Measurements from ENCODE around the gene ERC2.

ERC2 gene

DNA sequence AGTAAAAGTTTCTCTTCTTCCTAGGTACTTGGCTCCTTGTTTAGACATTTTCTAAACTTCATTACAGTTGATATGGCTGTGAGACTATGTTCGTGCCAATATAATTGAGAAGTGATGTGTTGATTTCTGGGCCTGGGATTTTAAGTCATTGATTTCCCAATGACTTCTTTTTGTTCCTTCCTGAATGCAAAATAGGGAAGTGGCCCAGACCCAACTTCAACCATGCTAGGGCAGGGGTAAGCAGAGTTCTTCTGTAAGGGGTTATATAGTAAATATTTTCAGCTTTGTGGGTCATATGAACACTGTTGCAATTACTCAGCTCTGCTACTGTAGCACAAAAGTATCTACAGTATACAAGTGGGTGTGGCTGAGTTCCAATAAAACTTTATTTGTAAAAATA, 661.1 kb downstream of the ERC2 start:
- TF ChIP-seq TAF1 (IDR thresholded peaks at IDR 0.05; ENCODE audit: borderline replicate concordance, low read depth, low read length) = no peak
- TF ChIP-seq POLR2A (IDR thresholded peaks at IDR 0.05; ENCODE audit: low read depth, low read length) = no peak
- no peak for TF ChIP-seq POLR2AphosphoS5 (IDR thresholded peaks at IDR 0.05; ENCODE audit: low read depth, low read length)
- DNase-seq (ENCODE audit: insufficient read length) (no peak), FAIRE-seq (no peak)

DNA sequence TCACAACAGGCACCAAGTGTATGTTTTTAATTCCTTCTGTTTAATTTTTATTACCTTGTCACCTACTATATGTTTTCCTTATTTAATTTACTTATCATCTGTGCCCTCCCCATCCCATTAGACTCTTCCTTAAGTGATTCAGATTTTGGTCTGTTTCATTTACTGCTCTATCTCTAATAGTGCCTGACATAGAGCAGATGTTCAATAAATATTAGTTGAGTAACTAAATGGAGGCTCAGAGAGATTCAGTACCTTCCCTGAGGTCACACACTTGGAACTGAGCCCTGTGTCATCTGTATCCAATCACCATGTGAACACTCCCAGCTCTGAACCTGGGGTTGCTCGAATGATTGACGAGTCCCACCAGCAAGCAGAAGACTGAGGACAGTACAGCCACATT, 663.1 kb downstream of the ERC2 start:
- TF ChIP-seq POLR2A (IDR thresholded peaks at IDR 0.05; ENCODE audit: low read depth, low read length) = no peak
- no peak for TF ChIP-seq POLR2AphosphoS5 (IDR thresholded peaks at IDR 0.05; ENCODE audit: low read depth, low read length)
- FAIRE-seq (no peak), DNase-seq (ENCODE audit: insufficient read length) (no peak)

DNA sequence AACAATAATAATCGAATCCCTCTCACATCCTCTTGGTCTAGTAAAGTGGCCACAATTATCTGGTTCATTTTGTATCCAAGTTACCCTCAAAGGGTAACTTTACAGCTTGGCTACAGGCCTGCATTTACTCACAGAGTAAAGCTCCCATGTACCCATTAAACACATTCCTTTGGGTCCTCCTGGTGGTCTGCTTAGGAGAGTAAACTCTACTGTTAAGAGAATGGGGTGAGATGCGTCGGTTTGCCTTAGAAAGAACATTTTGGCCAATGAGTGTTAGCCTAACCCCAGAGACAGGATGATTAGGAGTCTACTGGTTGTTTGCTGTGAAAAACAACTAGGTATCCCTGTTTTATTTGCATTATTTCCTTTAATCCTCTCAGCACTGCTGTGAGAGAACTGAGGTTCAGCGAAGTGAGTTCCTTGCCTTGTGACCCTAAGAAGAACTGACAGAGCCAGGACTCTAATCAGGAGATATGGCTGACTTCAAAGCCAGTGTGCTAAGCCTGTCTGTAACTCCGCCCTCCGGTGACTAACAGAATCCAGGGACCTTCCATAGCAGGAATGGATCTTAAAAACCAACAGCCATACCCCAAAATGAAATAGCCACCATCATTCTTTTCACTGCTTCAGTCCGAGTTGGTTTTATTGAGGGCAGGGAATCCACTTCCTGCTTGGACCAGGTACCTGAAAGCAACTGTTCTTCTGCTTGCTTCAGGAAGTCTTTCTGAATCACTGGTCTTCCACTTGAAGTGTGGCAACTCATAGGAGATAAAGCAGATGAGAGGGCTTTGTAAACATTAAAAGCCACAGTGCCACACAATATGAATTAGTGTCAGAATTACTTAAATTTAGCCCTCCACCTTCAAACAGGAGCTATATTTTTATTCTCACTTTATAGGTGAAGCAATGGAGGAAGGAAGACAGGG, 663.8 kb downstream of the ERC2 start:
- DNase-seq (ENCODE audit: insufficient read length) (no peak), FAIRE-seq (no peak)
- no peak for TF ChIP-seq TAF1 (IDR thresholded peaks at IDR 0.05; ENCODE audit: borderline replicate concordance, low read depth, low read length)
- TF ChIP-seq POLR2A (IDR thresholded peaks at IDR 0.05; ENCODE audit: low read depth, low read length) = no peak
- TF ChIP-seq POLR2AphosphoS5 (IDR thresholded peaks at IDR 0.05; ENCODE audit: low read depth, low read length) = no peak

DNA sequence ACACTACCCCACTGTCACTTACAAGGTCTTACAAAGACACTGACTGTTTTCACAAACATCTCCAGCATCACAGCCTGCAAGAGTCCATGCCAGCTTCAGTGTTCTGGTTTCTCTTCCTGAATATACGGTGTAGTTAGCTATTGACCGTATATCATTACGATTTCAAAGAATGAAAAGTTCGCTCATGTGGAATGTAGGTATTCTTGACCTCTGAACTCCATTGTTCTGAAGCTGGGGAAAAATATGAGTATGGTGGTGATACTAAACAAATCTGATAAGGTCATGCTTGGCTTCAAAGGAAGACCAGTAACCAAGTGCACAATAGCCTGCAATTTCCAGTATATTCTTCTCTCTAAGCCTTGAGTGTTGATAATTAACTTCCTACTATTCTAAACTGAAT, 665.5 kb downstream of the ERC2 start:
- no peak for TF ChIP-seq TAF1 (IDR thresholded peaks at IDR 0.05; ENCODE audit: borderline replicate concordance, low read depth, low read length)
- TF ChIP-seq POLR2A (IDR thresholded peaks at IDR 0.05; ENCODE audit: low read depth, low read length) = no peak
- no peak for TF ChIP-seq POLR2AphosphoS5 (IDR thresholded peaks at IDR 0.05; ENCODE audit: low read depth, low read length)
- DNase-seq (ENCODE audit: insufficient read length) (no peak), FAIRE-seq (no peak)

DNA sequence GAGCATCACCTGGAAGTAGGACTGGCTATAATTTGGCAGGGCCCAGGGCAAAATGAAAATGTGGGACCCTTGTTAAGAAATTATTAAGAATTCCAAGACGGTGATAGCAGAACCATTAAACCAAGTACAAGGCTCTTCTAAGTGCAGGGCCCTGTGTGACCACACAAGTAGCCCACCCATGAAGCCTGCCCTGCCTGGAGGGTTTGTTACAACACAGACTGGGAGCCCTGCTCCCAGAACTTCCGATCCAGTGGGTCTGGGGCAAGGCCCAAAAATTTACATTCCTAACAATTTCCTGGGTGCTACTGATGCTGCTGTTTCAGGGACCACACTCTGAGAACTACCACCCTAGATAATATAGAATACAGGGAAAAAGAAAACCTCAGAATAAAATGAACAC, 666.6 kb downstream of the ERC2 start:
- no peak for DNase-seq (ENCODE audit: insufficient read length)
- TF ChIP-seq POLR2A (IDR thresholded peaks at IDR 0.05; ENCODE audit: low read depth, low read length) (no peak), POLR2AphosphoS5 (IDR thresholded peaks at IDR 0.05; ENCODE audit: low read depth, low read length) (no peak), TAF1 (IDR thresholded peaks at IDR 0.05; ENCODE audit: borderline replicate concordance, low read depth, low read length) (no peak)
- FAIRE-seq = no peak

DNA sequence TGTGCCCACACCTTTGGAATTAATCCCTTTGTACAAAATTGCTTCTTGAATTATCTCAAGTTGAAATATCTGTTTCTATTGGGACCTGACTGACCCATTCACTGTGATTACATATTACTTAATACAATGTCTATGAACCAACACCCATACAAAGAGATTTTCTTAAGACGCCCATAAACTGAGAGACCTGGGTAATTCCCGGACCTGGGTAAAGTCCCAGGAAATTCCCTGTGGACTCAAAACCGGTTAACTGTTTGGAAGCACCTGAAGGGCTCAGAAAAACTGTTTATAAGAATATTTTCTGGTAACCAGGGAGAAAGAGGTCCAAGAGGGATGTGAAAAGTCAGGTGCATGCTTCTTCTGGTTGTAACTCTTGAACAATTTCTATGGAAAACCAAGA, 667.2 kb downstream of the ERC2 start:
- no peak for FAIRE-seq
- no peak for DNase-seq (ENCODE audit: insufficient read length)
- TF ChIP-seq TAF1 (IDR thresholded peaks at IDR 0.05; ENCODE audit: borderline replicate concordance, low read depth, low read length) (no peak), POLR2AphosphoS5 (IDR thresholded peaks at IDR 0.05; ENCODE audit: low read depth, low read length) (no peak), POLR2A (IDR thresholded peaks at IDR 0.05; ENCODE audit: low read depth, low read length) (no peak)

DNA sequence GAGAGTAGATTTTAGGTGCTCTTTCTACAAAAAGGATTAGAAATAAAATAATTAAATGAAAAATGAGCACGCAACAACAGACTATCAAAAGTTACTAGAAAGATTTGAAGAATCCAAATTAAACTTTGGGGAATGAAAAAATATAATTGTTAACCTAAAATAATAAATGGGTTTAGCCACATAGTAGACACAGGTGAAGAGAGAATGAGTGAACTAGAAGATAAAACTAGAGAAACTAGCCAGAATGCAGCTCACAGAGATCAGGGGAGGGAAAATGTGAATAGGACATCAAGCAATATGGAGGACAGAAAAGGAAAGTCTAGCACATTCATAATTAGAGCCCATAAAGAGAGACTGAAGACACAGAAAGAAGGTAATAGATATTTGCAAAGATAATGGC, 670.5 kb downstream of the ERC2 start:
- no peak for FAIRE-seq
- DNase-seq (ENCODE audit: insufficient read length) = no peak
- no peak for TF ChIP-seq POLR2A (IDR thresholded peaks at IDR 0.05; ENCODE audit: low read depth, low read length)
- TF ChIP-seq TAF1 (IDR thresholded peaks at IDR 0.05; ENCODE audit: borderline replicate concordance, low read depth, low read length) = no peak
- no peak for TF ChIP-seq POLR2AphosphoS5 (IDR thresholded peaks at IDR 0.05; ENCODE audit: low read depth, low read length)

DNA sequence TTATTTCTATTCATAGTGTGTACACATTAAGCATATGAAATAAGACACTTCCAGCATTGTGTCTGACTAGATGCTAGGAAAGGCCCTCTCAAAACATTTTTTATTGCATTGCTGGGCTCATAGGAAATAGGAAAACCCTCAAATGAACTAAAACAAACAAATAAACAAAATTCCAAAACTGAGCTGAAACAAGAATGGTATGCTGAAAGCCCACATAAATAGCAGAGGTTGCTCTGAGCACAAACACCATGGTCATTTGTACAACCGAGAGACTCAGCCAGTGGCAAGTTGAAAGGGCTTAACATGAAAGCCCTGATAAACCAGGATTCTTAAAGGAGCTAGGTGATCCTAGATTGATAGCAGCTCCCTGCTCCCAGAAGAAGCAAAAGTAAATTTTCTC, 671.2 kb downstream of the ERC2 start:
- FAIRE-seq (no peak), DNase-seq (ENCODE audit: insufficient read length) (no peak)
- TF ChIP-seq POLR2AphosphoS5 (IDR thresholded peaks at IDR 0.05; ENCODE audit: low read depth, low read length) = no peak
- TF ChIP-seq TAF1 (IDR thresholded peaks at IDR 0.05; ENCODE audit: borderline replicate concordance, low read depth, low read length) = no peak
- no peak for TF ChIP-seq POLR2A (IDR thresholded peaks at IDR 0.05; ENCODE audit: low read depth, low read length)

DNA sequence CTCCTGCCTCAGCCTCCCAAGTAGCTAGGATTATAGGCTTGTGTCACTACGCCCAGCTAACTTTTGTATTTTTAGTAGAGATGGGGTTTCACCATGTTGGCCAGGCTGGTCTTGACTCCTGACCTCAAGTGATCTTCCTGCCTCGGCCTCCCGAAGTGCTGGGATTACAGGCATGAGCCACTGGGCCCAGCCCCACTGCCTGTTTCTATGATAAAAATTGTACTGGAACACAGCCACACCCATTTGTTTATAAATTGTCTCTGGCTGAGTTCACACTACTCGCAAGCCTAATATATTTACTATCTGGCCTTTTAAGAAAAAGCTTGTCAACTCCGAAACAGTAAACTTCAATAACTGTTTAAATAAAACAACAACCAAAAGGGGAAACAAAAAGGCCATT, 671.7 kb downstream of the ERC2 start:
- DNase-seq (ENCODE audit: insufficient read length) (no peak), FAIRE-seq (no peak)
- no peak for TF ChIP-seq TAF1 (IDR thresholded peaks at IDR 0.05; ENCODE audit: borderline replicate concordance, low read depth, low read length)
- no peak for TF ChIP-seq POLR2AphosphoS5 (IDR thresholded peaks at IDR 0.05; ENCODE audit: low read depth, low read length)
- TF ChIP-seq POLR2A (IDR thresholded peaks at IDR 0.05; ENCODE audit: low read depth, low read length) = no peak

DNA sequence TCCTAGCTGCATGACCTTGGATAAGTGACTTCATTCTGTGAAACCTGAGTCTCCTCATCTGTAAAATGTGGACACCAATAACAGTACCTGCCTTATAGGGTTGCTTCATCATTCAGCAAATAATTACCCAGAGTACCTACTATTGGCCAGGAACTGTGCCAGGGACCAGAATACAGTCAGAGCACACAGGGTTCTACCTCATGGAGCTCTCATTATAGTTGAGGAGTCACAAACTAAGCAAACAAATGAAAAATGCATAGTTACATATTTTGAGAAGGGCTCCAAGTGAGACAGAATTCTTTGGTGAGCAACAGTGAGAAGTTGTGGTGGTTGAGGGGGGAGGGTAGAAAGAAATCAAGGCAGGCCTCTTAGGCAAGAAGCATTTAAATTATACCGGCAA, 672.5 kb downstream of the ERC2 start:
- FAIRE-seq (no peak), DNase-seq (ENCODE audit: insufficient read length) (no peak)
- no peak for TF ChIP-seq POLR2A (IDR thresholded peaks at IDR 0.05; ENCODE audit: low read depth, low read length)
- no peak for TF ChIP-seq POLR2AphosphoS5 (IDR thresholded peaks at IDR 0.05; ENCODE audit: low read depth, low read length)
- TF ChIP-seq TAF1 (IDR thresholded peaks at IDR 0.05; ENCODE audit: borderline replicate concordance, low read depth, low read length) = no peak

DNA sequence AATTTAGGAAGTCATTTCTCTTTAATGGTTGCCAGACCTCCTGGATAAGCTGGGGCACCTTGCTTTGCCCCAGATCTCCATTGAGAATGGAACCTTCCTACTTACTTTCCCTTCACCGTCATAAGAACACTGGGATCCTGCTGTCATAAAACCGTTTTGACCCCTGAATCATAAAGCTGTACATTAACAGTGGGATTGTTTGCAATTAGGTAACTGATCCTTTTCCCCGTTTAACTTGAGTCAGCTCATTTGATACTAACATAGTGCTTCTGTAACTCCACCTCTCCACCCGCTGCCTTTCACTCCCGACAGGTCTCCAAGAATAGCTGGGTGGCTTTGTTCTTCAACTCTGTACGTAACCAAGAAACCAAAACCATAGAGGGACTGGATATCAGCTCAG, 673.0 kb downstream of the ERC2 start:
- DNase-seq (ENCODE audit: insufficient read length) (no peak), FAIRE-seq (no peak)
- TF ChIP-seq POLR2AphosphoS5 (IDR thresholded peaks at IDR 0.05; ENCODE audit: low read depth, low read length) (no peak), POLR2A (IDR thresholded peaks at IDR 0.05; ENCODE audit: low read depth, low read length) (no peak), TAF1 (IDR thresholded peaks at IDR 0.05; ENCODE audit: borderline replicate concordance, low read depth, low read length) (no peak)

DNA sequence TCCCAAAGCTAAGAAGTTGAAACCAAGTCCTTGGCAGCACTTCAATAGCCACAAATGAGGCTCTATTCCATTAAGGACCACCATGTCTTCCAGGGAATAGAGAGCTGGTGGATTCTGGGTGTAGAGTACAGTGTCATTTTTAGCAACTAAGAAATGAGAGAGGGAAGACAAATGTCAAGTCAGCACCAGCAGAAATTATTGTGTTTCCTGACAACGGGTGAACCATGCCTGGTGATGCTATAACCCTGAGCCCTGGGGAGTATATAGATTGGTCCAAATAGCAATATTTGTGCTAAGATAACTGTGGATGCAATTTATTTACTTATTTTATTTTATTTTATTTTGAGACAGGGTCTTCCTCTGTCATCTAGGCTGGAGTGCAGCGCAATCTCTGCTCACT, 675.5 kb downstream of the ERC2 start:
- DNase-seq (ENCODE audit: insufficient read length) = no peak
- TF ChIP-seq POLR2A (IDR thresholded peaks at IDR 0.05; ENCODE audit: low read depth, low read length) (no peak), POLR2AphosphoS5 (IDR thresholded peaks at IDR 0.05; ENCODE audit: low read depth, low read length) (no peak), TAF1 (IDR thresholded peaks at IDR 0.05; ENCODE audit: borderline replicate concordance, low read depth, low read length) (no peak)
- no peak for FAIRE-seq

All from GM12892 (cell line).